Vagina (tissue), 2 donors: ENCODE results near the gene CAPN15. TPM values are rescaled to one million over a fixed set of nuclear protein-coding genes. Genes with fewer than 3 reads are reported as not detected.

Experiments used
- DNase-seq, 2 donors: peaks; one replicate each; pipeline ENCODE4 v3.0.0-alpha.2; 2017; ENCODE audit errors: extremely low spot score in 2 of 2
- H3K27ac ChIP-seq: fragments of 200-600 bp; sonication (generic); one replicate; pipeline ENCODE4 v1.5.1; 2019
- H3K27me3 ChIP-seq: fragments of 200-600 bp; sonication (generic); one replicate; pipeline ENCODE4 v1.5.1; 2019
- H3K36me3 ChIP-seq, 2 donors: fragments of 200-600 bp; sonication (generic); one replicate each; pipeline ENCODE4 v1.5.1; 2017 to 2019
- H3K4me1 ChIP-seq: fragments of 200-600 bp; sonication (generic); one replicate; pipeline ENCODE4 v1.5.1; 2019
- H3K4me3 ChIP-seq, 2 donors: fragments of 200-600 bp; sonication (generic); 1 replicate in 1 of 2; 2 replicates in 1 of 2; pipeline ENCODE4 v1.5.1; 2016 to 2019
- H3K9me3 ChIP-seq: fragments of 200-600 bp; sonication (generic); one replicate; pipeline ENCODE4 v1.5.1; 2019
- POLR2A ChIP-seq, 2 donors: fragments of 450-650 bp; IDR thresholded peaks; one replicate each; pipeline ENCODE4 v1.6.1; 2017; ENCODE audit warnings: antibody characterized with exemption in 2 of 2, mild to moderate bottlenecking in 2 of 2, moderate library complexity in 2 of 2
- POLR2AphosphoS5 ChIP-seq, 2 donors: sonication (generic); formaldehyde crosslinking; IDR thresholded peaks; one replicate each; pipeline ENCODE4 v1.9.0; 2017; ENCODE audit warnings: antibody characterized with exemption in 2 of 2, mild to moderate bottlenecking in 2 of 2, low read depth in 1 of 2; ENCODE audit not compliant: insufficient read depth in 1 of 2
- intact Hi-C: fragments of 100-400 bp; cut with DNase I; formaldehyde crosslinking; loops from one replicate; pipeline ENCODE4 v1.15.1; 2023
- total RNA-seq: library from RNA; depleted of rRNA; stranded (reverse); fragments of >200 nt; gene quantifications from one replicate; pipeline ENCODE4 v1.2.3, GENCODE V29; 2016
- TF ChIP-seq, protein P1 (sequence below), 3 experiments: fragments of 450-650 bp in 2 of 3; fragments of 200-600 bp in 1 of 3; sonication (generic) in 1 of 3; IDR thresholded peaks; one replicate each; pipeline ENCODE4 v1.5.1; 2017 to 2019; ENCODE audit warnings: antibody characterized with exemption in 3 of 3, mild to moderate bottlenecking in 2 of 3, moderate library complexity in 2 of 3

The CAPN15 gene
- total RNA-seq, 1 donor from 2014 or later: 38.3 TPM

DNA sequence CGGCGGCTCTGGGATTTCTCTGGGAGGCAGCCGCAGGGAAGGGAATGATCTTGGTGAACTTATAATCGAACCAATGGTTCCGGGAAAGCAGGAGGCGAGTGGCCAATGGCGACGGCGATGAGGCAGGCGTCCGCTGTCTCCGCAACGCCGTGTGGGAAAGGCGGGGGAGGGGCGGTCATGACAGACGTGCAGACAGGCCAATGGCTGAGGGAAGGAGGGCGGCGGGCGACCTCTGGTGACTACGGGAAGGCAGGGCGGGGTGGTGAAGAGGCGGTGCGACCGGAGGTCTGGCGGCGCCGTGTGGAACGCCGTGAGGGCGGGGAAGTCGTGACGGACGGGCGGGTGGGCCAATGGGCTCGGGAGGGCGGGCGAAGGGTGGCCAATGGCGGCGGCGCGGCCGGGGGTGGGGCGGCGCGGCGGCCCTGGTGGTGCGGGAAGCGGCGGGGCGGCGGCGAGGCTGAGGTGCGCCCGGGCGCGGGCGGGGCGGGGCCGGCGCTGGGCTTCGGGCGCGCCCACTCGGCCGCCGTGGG is 62.2 kb downstream of the CAPN15 start, which contains the start of gene RAB40C:
Gene RAB40C, plus strand, starts transcription at position 409 of the 530 bp plus-strand sequence. CDS start 226 bp downstream, outside the sequence.
- Histone ChIP-seq H3K36me3 (no peaks in the 10 kb centered on the region), H3K27me3 (no peaks in the 10 kb centered on the region), H3K4me1 (peaks cover 58% of the 10 kb centered on the region), H3K27ac (peak within 1 kb of the TSS; percentile 96), H3K9me3 (no peaks in the 10 kb centered on the region), H3K4me3 (peak within 1 kb of the TSS; percentile 83 to 96)
- DNase-seq: peak; percentile 99
- intact Hi-C loops: no loop called here
- TF ChIP-seq, protein P1, sequence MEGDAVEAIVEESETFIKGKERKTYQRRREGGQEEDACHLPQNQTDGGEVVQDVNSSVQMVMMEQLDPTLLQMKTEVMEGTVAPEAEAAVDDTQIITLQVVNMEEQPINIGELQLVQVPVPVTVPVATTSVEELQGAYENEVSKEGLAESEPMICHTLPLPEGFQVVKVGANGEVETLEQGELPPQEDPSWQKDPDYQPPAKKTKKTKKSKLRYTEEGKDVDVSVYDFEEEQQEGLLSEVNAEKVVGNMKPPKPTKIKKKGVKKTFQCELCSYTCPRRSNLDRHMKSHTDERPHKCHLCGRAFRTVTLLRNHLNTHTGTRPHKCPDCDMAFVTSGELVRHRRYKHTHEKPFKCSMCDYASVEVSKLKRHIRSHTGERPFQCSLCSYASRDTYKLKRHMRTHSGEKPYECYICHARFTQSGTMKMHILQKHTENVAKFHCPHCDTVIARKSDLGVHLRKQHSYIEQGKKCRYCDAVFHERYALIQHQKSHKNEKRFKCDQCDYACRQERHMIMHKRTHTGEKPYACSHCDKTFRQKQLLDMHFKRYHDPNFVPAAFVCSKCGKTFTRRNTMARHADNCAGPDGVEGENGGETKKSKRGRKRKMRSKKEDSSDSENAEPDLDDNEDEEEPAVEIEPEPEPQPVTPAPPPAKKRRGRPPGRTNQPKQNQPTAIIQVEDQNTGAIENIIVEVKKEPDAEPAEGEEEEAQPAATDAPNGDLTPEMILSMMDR (IDR thresholded peaks at IDR 0.05): no peak
- no peak for TF ChIP-seq POLR2A (IDR thresholded peaks at IDR 0.05)
- TF ChIP-seq POLR2AphosphoS5 (IDR thresholded peaks at IDR 0.05; ENCODE audit: insufficient read depth in 1 of 2, low read depth in 1 of 2): peak in 1 of 2 donors; percentile 70

DNA sequence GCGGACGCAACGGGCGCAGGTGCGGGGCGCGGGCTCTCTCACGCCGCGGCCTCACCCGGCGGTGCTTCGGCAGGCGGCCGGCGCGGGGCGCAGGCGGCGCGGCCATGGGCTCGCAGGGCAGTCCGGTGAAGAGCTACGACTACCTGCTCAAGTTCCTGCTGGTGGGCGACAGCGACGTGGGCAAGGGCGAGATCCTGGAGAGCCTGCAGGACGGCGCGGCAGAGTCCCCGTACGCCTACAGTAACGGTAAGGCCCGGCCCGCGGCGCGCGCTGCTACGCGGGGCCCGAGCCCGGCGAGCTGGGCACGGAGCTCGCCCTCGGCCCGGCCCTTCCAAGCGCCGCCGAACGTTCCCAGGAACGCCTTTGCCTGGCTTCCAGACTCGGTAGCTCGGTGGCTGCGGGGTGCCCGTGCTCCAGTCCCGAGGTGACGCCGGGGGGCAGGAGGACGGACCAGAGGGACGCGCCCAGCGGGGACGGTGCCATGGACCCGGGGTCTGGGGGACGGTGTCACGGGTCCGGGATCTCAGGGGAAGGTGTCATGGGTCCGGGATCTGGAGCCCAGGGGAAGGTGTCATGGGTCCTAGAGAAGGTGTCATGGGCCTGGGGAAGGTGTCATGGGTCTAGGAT is 62.8 kb downstream of the CAPN15 start:
- TF ChIP-seq, protein P1 (IDR thresholded peaks at IDR 0.05): no peak
- TF ChIP-seq POLR2AphosphoS5 (IDR thresholded peaks at IDR 0.05; ENCODE audit: insufficient read depth in 1 of 2, low read depth in 1 of 2) (no peak), POLR2A (IDR thresholded peaks at IDR 0.05) (no peak)
- DNase-seq: no peak
- peaks cover 64% of the 10 kb centered on the region for H3K4me1 ChIP-seq

GRCh38 chr16:590815-591200 is 63.3 kb downstream of the CAPN15 start:
- DNase-seq: no peak
- TF ChIP-seq, protein P1 (IDR thresholded peaks at IDR 0.05): no peak
- TF ChIP-seq POLR2AphosphoS5 (IDR thresholded peaks at IDR 0.05; ENCODE audit: insufficient read depth in 1 of 2, low read depth in 1 of 2): no peak
- H3K9me3 ChIP-seq: no peaks in the 10 kb centered on the region
- H3K4me3 ChIP-seq: peak overlapping the region; percentile 83 to 96
- H3K27ac ChIP-seq: peak overlapping the region; percentile 77
- H3K36me3 ChIP-seq: no peaks in the 10 kb centered on the region
- intact Hi-C loops: no loop called here
- peaks cover 69% of the 10 kb centered on the region for H3K4me1 ChIP-seq
- H3K27me3 ChIP-seq: no peaks in the 10 kb centered on the region

More for the DNA sequence above, 62.8 kb downstream of the CAPN15 start:
- no peaks in the 10 kb centered on the region for H3K27me3 ChIP-seq
- H3K9me3 ChIP-seq: no peaks in the 10 kb centered on the region
- peak overlapping the region; percentile 83 to 96 for H3K4me3 ChIP-seq
- intact Hi-C loops: no loop called here
- H3K27ac ChIP-seq: peak overlapping the region; percentile 77
- H3K36me3 ChIP-seq: no peaks in the 10 kb centered on the region

DNA sequence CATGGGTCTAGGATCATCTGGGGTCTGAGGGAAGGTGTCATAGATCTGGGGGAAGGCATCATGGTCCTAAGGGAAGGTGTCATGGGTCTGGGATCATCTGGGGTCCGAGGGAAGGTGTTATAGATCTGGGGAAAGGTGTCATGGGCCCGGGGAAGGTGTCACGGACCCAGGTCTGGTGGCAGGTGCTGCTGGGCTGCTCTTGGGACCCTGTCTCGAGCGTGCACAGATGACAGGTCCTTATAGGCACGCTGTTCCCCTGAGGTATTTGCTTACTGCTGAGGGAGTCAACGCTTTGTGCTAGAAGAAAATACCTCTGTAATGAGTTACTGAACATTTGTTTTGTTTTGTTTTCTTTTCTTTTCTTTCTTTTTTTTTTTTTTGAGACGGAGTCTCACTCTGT is 63.7 kb downstream of the CAPN15 start:
- Histone ChIP-seq H3K4me3 (peak overlapping the region; percentile 83 to 96), H3K27me3 (no peaks in the 10 kb centered on the region), H3K4me1 (peaks cover 73% of the 10 kb centered on the region), H3K27ac (no peak overlapping the region), H3K9me3 (no peaks in the 10 kb centered on the region), H3K36me3 (peaks cover 0 to under 1% of the 10 kb centered on the region in 2 donors)
- no peak for TF ChIP-seq POLR2AphosphoS5 (IDR thresholded peaks at IDR 0.05; ENCODE audit: insufficient read depth in 1 of 2, low read depth in 1 of 2)
- no peak for TF ChIP-seq POLR2A (IDR thresholded peaks at IDR 0.05)
- TF ChIP-seq, protein P1 (IDR thresholded peaks at IDR 0.05): no peak
- intact Hi-C loops: no loop called here
- DNase-seq: no peak
